Inferior parietal cortex (tissue), 1 donor: Measurements from ENCODE around the gene FHOD3.

ENCODE experiments used
- DNase-seq: peaks from one replicate; pipeline ENCODE4 v3.0.0-alpha.2; 2016; ENCODE audit errors: extremely low spot score

The FHOD3 gene

GRCh38 chr18:36381075-36381474 lies 83.6 kb downstream of the FHOD3 start:
- no peak for DNase-seq

GRCh38 chr18:36382854-36383253 lies 85.3 kb downstream of the FHOD3 start:
- DNase-seq: no peak

GRCh38 chr18:36386150-36386920 lies 88.8 kb downstream of the FHOD3 start:
- no peak for DNase-seq

GRCh38 chr18:36387310-36387709 lies 89.8 kb downstream of the FHOD3 start:
- no peak for DNase-seq

GRCh38 chr18:36388310-36388709 lies 90.8 kb downstream of the FHOD3 start:
- no peak for DNase-seq

GRCh38 chr18:36389027-36389426 lies 91.5 kb downstream of the FHOD3 start:
- no peak for DNase-seq

- DNase-seq: no peak
Measured at GRCh38 chr18:36389811-36390581, 92.5 kb downstream of the FHOD3 start.

- DNase-seq: no peak
Measured at GRCh38 chr18:36391426-36392145, 94.1 kb downstream of the FHOD3 start.

- DNase-seq: no peak
Measured at GRCh38 chr18:36392164-36392978, 94.9 kb downstream of the FHOD3 start.

- DNase-seq: no peak
Measured at GRCh38 chr18:36392979-36393287, 95.4 kb downstream of the FHOD3 start.

GRCh38 chr18:36394486-36394885 lies 97.0 kb downstream of the FHOD3 start:
- no peak for DNase-seq

- no peak for DNase-seq
Measured at GRCh38 chr18:36396190-36396589, 98.7 kb downstream of the FHOD3 start.

GRCh38 chr18:36397033-36397432 lies 99.5 kb downstream of the FHOD3 start:
- no peak for DNase-seq

GRCh38 chr18:36398419-36398818 lies 100.9 kb downstream of the FHOD3 start:
- no peak for DNase-seq

- DNase-seq: no peak
Measured at GRCh38 chr18:36399055-36399454, 101.5 kb downstream of the FHOD3 start.

GRCh38 chr18:36401462-36401861 lies 103.9 kb downstream of the FHOD3 start:
- no peak for DNase-seq

GRCh38 chr18:36402765-36403396 lies 105.4 kb downstream of the FHOD3 start:
- DNase-seq: no peak

GRCh38 chr18:36403896-36404820 lies 106.6 kb downstream of the FHOD3 start:
- DNase-seq: no peak

GRCh38 chr18:36405611-36406010 lies 108.1 kb downstream of the FHOD3 start:
- DNase-seq: no peak

GRCh38 chr18:36406805-36407204 lies 109.3 kb downstream of the FHOD3 start:
- no peak for DNase-seq
